ENCODE results near the gene ZMYM2.

GRCh38 chr13:19910336-19911072 lies 48.0 kb upstream of the ZMYM2 start:
- TF ChIP-seq MAX (IDR thresholded peaks at IDR 0.05) (no peak), EP300 (IDR thresholded peaks at IDR 0.05; ENCODE audit: borderline replicate concordance) (no peak), REST (IDR thresholded peaks at IDR 0.05; ENCODE audit: low read depth) (no peak), RAD21 (IDR thresholded peaks at IDR 0.05; ENCODE audit: low read depth) (no peak), YY1 (IDR thresholded peaks at IDR 0.05; ENCODE audit: low read depth) (no peak), TEAD4 (IDR thresholded peaks at IDR 0.05) (no peak), TAF1 (IDR thresholded peaks at IDR 0.05; ENCODE audit: low read depth) (no peak), TCF12 (IDR thresholded peaks at IDR 0.05; ENCODE audit: low read depth) (no peak), NFIC (IDR thresholded peaks at IDR 0.05) (no peak), CREB1 (IDR thresholded peaks at IDR 0.05; ENCODE audit: low read depth) (no peak), FOXM1 (IDR thresholded peaks at IDR 0.05; ENCODE audit: borderline replicate concordance, low read depth) (no peak), EGR1 (IDR thresholded peaks at IDR 0.05) (no peak)
- TF ChIP-seq, protein P1, sequence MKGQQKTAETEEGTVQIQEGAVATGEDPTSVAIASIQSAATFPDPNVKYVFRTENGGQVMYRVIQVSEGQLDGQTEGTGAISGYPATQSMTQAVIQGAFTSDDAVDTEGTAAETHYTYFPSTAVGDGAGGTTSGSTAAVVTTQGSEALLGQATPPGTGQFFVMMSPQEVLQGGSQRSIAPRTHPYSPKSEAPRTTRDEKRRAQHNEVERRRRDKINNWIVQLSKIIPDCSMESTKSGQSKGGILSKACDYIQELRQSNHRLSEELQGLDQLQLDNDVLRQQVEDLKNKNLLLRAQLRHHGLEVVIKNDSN (IDR thresholded peaks at IDR 0.05) = no peak
